ENCODE results near the gene MAN1A1. TPM values are rescaled to one million over a fixed set of nuclear protein-coding genes. Genes with fewer than 3 reads are reported as not detected.

MAN1A1 gene
- polyA plus RNA-seq, 4 donors, result 17.7 to 129 (median 34.7) TPM

- FAIRE-seq, result peak; percentile 10
- Histone ChIP-seq H3K27me3 (ENCODE audit: control insufficient read depth in 3 of 3, insufficient read depth in 3 of 3, low read length in 3 of 3) (no peaks in the 10 kb centered on the region), H3K4me1 (ENCODE audit: control insufficient read depth in 3 of 3, insufficient read depth in 2 of 3, low read depth in 1 of 3, low read length in 2 of 3) (peaks cover 0 to 6% (median 0%) of the 10 kb centered on the region in 3 donors), H3K27ac (ENCODE audit: low read depth in 1 of 3, low read length in 2 of 3) (no peak overlapping the region), H3K4me3 (ENCODE audit: low read depth in 1 of 3, low read length in 3 of 3) (no peak overlapping the region), H3K9me3 (ENCODE audit: control insufficient read depth in 2 of 2, insufficient read depth in 1 of 2, low read depth in 1 of 2, low read length in 1 of 2) (no peaks in the 10 kb centered on the region), H3K36me3 (ENCODE audit: control insufficient read depth in 3 of 3, insufficient read depth in 2 of 3, low read depth in 1 of 3, low read length in 3 of 3) (peaks cover 4 to 14% (median 4%) of the 10 kb centered on the region in 3 donors)
- WGBS, 3 donors, result 69 to 79% (median 71%) methylated on average over 3 of the region's 3 CpGs
- peak; percentile 26 to 49 for DNase-seq
Observed at GRCh38 chr6:119333707-119334295, 15.8 kb downstream of the MAN1A1 start.

DNA sequence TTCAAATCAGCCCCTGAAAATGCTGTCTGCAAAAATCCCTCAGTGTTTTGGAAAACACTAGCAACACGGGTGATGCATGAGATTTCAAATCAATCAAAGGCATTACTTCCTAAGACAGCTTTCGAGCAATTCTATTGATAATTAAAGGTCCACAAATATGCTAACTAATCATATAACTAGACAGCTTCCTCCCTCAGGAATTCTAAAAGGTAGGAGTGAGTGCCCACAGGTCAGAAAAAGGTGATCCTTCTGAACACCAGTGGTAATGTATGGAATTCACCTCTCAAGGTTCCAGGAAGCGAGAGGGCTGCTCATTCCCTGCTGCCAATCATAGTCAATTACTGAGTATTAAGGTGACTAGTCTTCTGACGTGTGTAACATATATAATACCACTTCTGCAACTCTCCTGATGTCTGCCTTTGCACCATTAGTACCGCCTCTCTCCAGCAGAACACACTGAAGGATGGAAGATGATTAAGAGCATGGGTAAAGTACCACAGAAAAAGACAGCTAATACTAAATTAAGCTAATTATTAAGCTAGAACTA, 16.4 kb downstream of the MAN1A1 start:
- Histone ChIP-seq H3K9me3 (ENCODE audit: control insufficient read depth in 2 of 2, insufficient read depth in 1 of 2, low read depth in 1 of 2, low read length in 1 of 2) (no peaks in the 10 kb centered on the region), H3K27ac (ENCODE audit: low read depth in 1 of 3, low read length in 2 of 3) (no peak overlapping the region), H3K36me3 (ENCODE audit: control insufficient read depth in 3 of 3, insufficient read depth in 2 of 3, low read depth in 1 of 3, low read length in 3 of 3) (peaks cover 4 to 11% (median 4%) of the 10 kb centered on the region in 3 donors), H3K27me3 (ENCODE audit: control insufficient read depth in 3 of 3, insufficient read depth in 3 of 3, low read length in 3 of 3) (no peaks in the 10 kb centered on the region), H3K4me3 (ENCODE audit: low read depth in 1 of 3, low read length in 3 of 3) (no peak overlapping the region), H3K4me1 (ENCODE audit: control insufficient read depth in 3 of 3, insufficient read depth in 2 of 3, low read depth in 1 of 3, low read length in 2 of 3) (peaks cover 0 to 6% (median 0%) of the 10 kb centered on the region in 3 donors)
- no peak for FAIRE-seq
- DNase-seq, result no peak
- 84 to 88% (median 88%) methylated on average over 5 of the region's 5 CpGs for WGBS, 3 donors

GRCh38 chr6:119331663-119332286, 17.8 kb downstream of the MAN1A1 start:
- H3K36me3 ChIP-seq (ENCODE audit: control insufficient read depth in 3 of 3, insufficient read depth in 2 of 3, low read depth in 1 of 3, low read length in 3 of 3), result peaks cover 4 to 11% (median 4%) of the 10 kb centered on the region in 3 donors
- H3K4me1 ChIP-seq (ENCODE audit: control insufficient read depth in 3 of 3, insufficient read depth in 2 of 3, low read depth in 1 of 3, low read length in 2 of 3), result peaks cover 0 to 4% (median 0%) of the 10 kb centered on the region in 3 donors
- no peak overlapping the region for H3K4me3 ChIP-seq (ENCODE audit: low read depth in 1 of 3, low read length in 3 of 3)
- no peaks in the 10 kb centered on the region for H3K27me3 ChIP-seq (ENCODE audit: control insufficient read depth in 3 of 3, insufficient read depth in 3 of 3, low read length in 3 of 3)
- DNase-seq, result no peak
- FAIRE-seq, result no peak
- WGBS, 3 donors, result 54 to 68% (median 68%) methylated on average over 2 of the region's 2 CpGs
- H3K9me3 ChIP-seq (ENCODE audit: control insufficient read depth in 2 of 2, insufficient read depth in 1 of 2, low read depth in 1 of 2, low read length in 1 of 2), result no peaks in the 10 kb centered on the region
- H3K27ac ChIP-seq (ENCODE audit: low read depth in 1 of 3, low read length in 2 of 3), result no peak overlapping the region

DNA sequence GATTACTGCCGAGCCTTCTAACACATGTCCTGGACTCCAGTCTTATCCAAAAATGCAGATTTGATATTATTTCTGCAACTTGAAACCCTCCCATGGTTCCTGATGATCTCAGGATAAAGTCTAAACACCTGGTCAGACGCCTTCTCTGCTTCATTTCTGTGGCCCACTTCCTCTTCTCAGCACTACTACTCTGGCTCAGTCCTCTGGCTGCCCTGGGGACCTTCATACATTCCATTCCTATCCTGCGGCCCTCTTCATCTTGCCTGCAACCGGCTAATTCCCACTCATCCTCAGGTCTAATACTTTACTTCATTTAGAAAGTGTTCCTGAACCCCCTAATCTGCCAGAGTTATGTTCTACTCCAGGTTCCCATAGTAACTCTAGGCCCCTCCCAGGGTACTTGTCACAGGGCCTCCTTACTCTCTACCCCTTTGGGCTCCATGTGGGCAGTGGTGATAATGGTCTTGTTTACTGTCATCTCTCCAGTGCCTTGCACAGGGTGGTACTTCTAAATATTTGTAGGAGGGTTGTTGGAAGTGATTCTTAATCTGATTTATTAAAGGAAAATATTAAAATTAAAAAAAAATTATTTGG, 18.9 kb downstream of the MAN1A1 start:
- Histone ChIP-seq H3K36me3 (ENCODE audit: control insufficient read depth in 3 of 3, insufficient read depth in 2 of 3, low read depth in 1 of 3, low read length in 3 of 3) (peaks cover 4 to 15% (median 12%) of the 10 kb centered on the region in 3 donors), H3K4me1 (ENCODE audit: control insufficient read depth in 3 of 3, insufficient read depth in 2 of 3, low read depth in 1 of 3, low read length in 2 of 3) (peaks cover 0 to 4% (median 0%) of the 10 kb centered on the region in 3 donors), H3K27me3 (ENCODE audit: control insufficient read depth in 3 of 3, insufficient read depth in 3 of 3, low read length in 3 of 3) (no peaks in the 10 kb centered on the region), H3K9me3 (ENCODE audit: control insufficient read depth in 2 of 2, insufficient read depth in 1 of 2, low read depth in 1 of 2, low read length in 1 of 2) (no peaks in the 10 kb centered on the region), H3K27ac (ENCODE audit: low read depth in 1 of 3, low read length in 2 of 3) (no peak overlapping the region), H3K4me3 (ENCODE audit: low read depth in 1 of 3, low read length in 3 of 3) (no peak overlapping the region)
- FAIRE-seq (no peak), DNase-seq (no peak)
- 86 to 93% (median 90%) methylated on average over 4 of the region's 4 CpGs for WGBS, 3 donors

DNA sequence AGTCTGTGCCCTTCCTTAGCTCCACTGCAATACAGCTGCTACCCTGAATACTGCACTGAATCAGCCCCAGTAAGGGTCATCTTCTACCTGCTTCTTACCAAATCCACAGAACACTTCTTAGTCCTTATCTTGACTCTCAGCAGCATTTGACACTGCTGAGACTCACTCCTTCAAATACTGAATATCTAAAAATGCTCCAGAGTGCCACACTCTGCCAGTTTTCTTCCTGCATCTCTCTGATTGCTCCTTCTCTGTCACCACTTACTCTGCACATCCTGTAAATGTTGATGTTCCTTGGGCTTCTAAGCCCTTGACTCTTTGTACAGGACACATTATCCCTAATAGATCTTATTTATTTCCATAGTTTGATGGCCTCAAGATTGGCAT, 19.8 kb downstream of the MAN1A1 start:
- Histone ChIP-seq H3K4me3 (ENCODE audit: low read depth in 1 of 3, low read length in 3 of 3) (no peak overlapping the region), H3K36me3 (ENCODE audit: control insufficient read depth in 3 of 3, insufficient read depth in 2 of 3, low read depth in 1 of 3, low read length in 3 of 3) (peaks cover 4 to 15% (median 10%) of the 10 kb centered on the region in 3 donors), H3K27me3 (ENCODE audit: control insufficient read depth in 3 of 3, insufficient read depth in 3 of 3, low read length in 3 of 3) (no peaks in the 10 kb centered on the region), H3K27ac (ENCODE audit: low read depth in 1 of 3, low read length in 2 of 3) (no peak overlapping the region), H3K9me3 (ENCODE audit: control insufficient read depth in 2 of 2, insufficient read depth in 1 of 2, low read depth in 1 of 2, low read length in 1 of 2) (no peaks in the 10 kb centered on the region), H3K4me1 (ENCODE audit: control insufficient read depth in 3 of 3, insufficient read depth in 2 of 3, low read depth in 1 of 3, low read length in 2 of 3) (peaks cover 0 to 4% (median 0%) of the 10 kb centered on the region in 3 donors)
- FAIRE-seq (no peak), DNase-seq (no peak)

GRCh38 chr6:119328892-119329793, 20.4 kb downstream of the MAN1A1 start:
- Histone ChIP-seq H3K27me3 (ENCODE audit: control insufficient read depth in 3 of 3, insufficient read depth in 3 of 3, low read length in 3 of 3) (no peaks in the 10 kb centered on the region), H3K27ac (ENCODE audit: low read depth in 1 of 3, low read length in 2 of 3) (no peak overlapping the region), H3K9me3 (ENCODE audit: control insufficient read depth in 2 of 2, insufficient read depth in 1 of 2, low read depth in 1 of 2, low read length in 1 of 2) (no peaks in the 10 kb centered on the region), H3K36me3 (ENCODE audit: control insufficient read depth in 3 of 3, insufficient read depth in 2 of 3, low read depth in 1 of 3, low read length in 3 of 3) (peaks cover 4 to 15% (median 10%) of the 10 kb centered on the region in 3 donors), H3K4me3 (ENCODE audit: low read depth in 1 of 3, low read length in 3 of 3) (no peak overlapping the region), H3K4me1 (ENCODE audit: control insufficient read depth in 3 of 3, insufficient read depth in 2 of 3, low read depth in 1 of 3, low read length in 2 of 3) (peaks cover 0 to 4% (median 2%) of the 10 kb centered on the region in 3 donors)
- no peak for FAIRE-seq
- WGBS, 3 donors, result 81 to 86% (median 85%) methylated on average over 4 of the region's 4 CpGs
- DNase-seq, result no peak

DNA sequence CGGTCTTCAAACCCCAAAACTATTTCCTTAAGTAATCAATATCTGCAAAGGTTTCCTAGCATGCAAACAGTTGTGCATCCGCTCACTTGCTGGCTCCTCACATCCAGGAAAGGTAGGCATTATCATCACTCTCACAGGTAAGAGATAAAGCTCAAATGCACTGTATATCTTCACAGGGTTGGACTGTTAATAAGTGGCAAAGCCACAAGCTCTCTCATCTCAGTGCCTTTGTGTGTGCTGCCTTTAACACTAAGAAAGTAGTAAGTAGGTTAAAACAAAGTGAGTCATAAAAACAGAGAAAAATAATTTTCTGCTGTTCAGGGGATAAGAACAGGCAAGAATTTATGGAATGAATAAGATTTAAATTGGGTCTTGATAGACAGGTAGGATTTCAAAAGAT, 21.3 kb downstream of the MAN1A1 start:
- no peak overlapping the region for H3K4me3 ChIP-seq (ENCODE audit: low read depth in 1 of 3, low read length in 3 of 3)
- H3K36me3 ChIP-seq (ENCODE audit: control insufficient read depth in 3 of 3, insufficient read depth in 2 of 3, low read depth in 1 of 3, low read length in 3 of 3), result peaks cover 4 to 15% (median 10%) of the 10 kb centered on the region in 3 donors
- H3K9me3 ChIP-seq (ENCODE audit: control insufficient read depth in 2 of 2, insufficient read depth in 1 of 2, low read depth in 1 of 2, low read length in 1 of 2), result no peaks in the 10 kb centered on the region
- DNase-seq, result no peak
- WGBS, 3 donors, result 93 to 97% (median 97%) methylated on average over 2 of the region's 2 CpGs
- no peak overlapping the region for H3K27ac ChIP-seq (ENCODE audit: low read depth in 1 of 3, low read length in 2 of 3)
- no peaks in the 10 kb centered on the region for H3K27me3 ChIP-seq (ENCODE audit: control insufficient read depth in 3 of 3, insufficient read depth in 3 of 3, low read length in 3 of 3)
- FAIRE-seq, result no peak
- H3K4me1 ChIP-seq (ENCODE audit: control insufficient read depth in 3 of 3, insufficient read depth in 2 of 3, low read depth in 1 of 3, low read length in 2 of 3), result peaks cover 0 to 6% (median 2%) of the 10 kb centered on the region in 3 donors

DNA sequence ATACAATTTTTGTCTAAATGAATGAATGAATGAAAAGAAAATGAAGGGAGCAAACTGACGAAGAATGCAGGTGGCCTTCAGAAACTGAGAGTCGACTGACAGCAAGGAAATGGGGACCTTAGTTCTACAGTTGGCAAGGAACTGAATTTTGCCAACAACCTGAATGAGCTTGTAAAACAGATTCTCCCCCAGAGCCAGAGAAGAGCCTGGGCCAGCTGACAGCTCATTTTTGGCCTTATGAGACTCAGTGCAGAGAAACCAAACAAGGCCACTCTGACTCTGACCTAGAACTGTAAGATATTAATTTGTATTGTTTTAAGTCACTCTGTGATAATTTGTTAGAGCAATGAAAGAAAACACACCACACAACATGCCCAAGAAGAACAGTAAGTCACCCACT, 21.8 kb downstream of the MAN1A1 start:
- peaks cover 4 to 15% (median 10%) of the 10 kb centered on the region in 3 donors for H3K36me3 ChIP-seq (ENCODE audit: control insufficient read depth in 3 of 3, insufficient read depth in 2 of 3, low read depth in 1 of 3, low read length in 3 of 3)
- peaks cover 0 to 6% (median 2%) of the 10 kb centered on the region in 3 donors for H3K4me1 ChIP-seq (ENCODE audit: control insufficient read depth in 3 of 3, insufficient read depth in 2 of 3, low read depth in 1 of 3, low read length in 2 of 3)
- no peaks in the 10 kb centered on the region for H3K9me3 ChIP-seq (ENCODE audit: control insufficient read depth in 2 of 2, insufficient read depth in 1 of 2, low read depth in 1 of 2, low read length in 1 of 2)
- DNase-seq (no peak), FAIRE-seq (no peak)
- no peak overlapping the region for H3K4me3 ChIP-seq (ENCODE audit: low read depth in 1 of 3, low read length in 3 of 3)
- no peak overlapping the region for H3K27ac ChIP-seq (ENCODE audit: low read depth in 1 of 3, low read length in 2 of 3)
- WGBS, 3 donors, result 90 to 93% (median 93%) methylated on average over 2 of the region's 2 CpGs
- H3K27me3 ChIP-seq (ENCODE audit: control insufficient read depth in 3 of 3, insufficient read depth in 3 of 3, low read length in 3 of 3), result no peaks in the 10 kb centered on the region
